Measurements from ENCODE around the gene TRPV5. TPM values are rescaled to one million over a fixed set of nuclear protein-coding genes. Genes with fewer than 3 reads are reported as not detected.

TRPV5 gene
- total RNA-seq, 3 donors from 2014 or later (not counting 1 experiment from before 2014, with no cell fraction given) = not detected

DNA sequence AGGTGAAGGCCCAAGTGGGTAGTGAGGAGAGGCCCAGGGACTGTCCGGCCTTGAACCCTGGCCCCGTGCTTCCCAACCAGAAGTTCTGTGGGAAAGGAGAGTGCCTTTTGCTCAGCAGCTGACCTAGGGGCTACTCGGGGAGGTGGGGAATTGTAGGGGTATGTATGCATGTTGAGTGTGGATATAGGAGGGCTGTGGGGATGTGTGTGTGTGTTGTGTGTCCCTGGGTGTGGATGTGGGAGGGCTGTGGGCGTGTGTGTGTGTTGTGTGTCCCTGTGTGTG is 66.5 kb downstream of the TRPV5 start:
- Mint-ChIP-seq H3K4me1 (no peaks in the 10 kb centered on the region), H3K36me3 (no peaks in the 10 kb centered on the region), H3K4me3 (no peak overlapping the region), H3K9me3 (no peaks in the 10 kb centered on the region), H3K27me3 (ENCODE audit: low read depth in 2 of 2) (no peaks in the 10 kb centered on the region), H3K27ac (no peak overlapping the region)
- Histone ChIP-seq H3K9me3 (ENCODE audit: control insufficient read depth, insufficient read depth, low read length) (no peaks in the 10 kb centered on the region), H3K36me3 (ENCODE audit: control insufficient read depth, insufficient read depth, low read length) (no peaks in the 10 kb centered on the region), H3K27me3 (ENCODE audit: control insufficient read depth, insufficient read depth, low read length) (no peaks in the 10 kb centered on the region), H3K27ac (ENCODE audit: low read length) (no peak overlapping the region), H3K4me1 (ENCODE audit: control insufficient read depth, insufficient read depth, low read length) (no peaks in the 10 kb centered on the region), H3K4me3 (ENCODE audit: low read length) (no peak overlapping the region)
- ATAC-seq (no peak), DNase-seq (no peak)
- TF ChIP-seq, protein P1, sequence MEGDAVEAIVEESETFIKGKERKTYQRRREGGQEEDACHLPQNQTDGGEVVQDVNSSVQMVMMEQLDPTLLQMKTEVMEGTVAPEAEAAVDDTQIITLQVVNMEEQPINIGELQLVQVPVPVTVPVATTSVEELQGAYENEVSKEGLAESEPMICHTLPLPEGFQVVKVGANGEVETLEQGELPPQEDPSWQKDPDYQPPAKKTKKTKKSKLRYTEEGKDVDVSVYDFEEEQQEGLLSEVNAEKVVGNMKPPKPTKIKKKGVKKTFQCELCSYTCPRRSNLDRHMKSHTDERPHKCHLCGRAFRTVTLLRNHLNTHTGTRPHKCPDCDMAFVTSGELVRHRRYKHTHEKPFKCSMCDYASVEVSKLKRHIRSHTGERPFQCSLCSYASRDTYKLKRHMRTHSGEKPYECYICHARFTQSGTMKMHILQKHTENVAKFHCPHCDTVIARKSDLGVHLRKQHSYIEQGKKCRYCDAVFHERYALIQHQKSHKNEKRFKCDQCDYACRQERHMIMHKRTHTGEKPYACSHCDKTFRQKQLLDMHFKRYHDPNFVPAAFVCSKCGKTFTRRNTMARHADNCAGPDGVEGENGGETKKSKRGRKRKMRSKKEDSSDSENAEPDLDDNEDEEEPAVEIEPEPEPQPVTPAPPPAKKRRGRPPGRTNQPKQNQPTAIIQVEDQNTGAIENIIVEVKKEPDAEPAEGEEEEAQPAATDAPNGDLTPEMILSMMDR (IDR thresholded peaks at IDR 0.05) = no peak
- 88% methylated on average over 4 of the region's 4 CpGs for WGBS (ENCODE audit: insufficient coverage)
- intact Hi-C loops (cut with micrococcal nuclease) = no loop called here

DNA sequence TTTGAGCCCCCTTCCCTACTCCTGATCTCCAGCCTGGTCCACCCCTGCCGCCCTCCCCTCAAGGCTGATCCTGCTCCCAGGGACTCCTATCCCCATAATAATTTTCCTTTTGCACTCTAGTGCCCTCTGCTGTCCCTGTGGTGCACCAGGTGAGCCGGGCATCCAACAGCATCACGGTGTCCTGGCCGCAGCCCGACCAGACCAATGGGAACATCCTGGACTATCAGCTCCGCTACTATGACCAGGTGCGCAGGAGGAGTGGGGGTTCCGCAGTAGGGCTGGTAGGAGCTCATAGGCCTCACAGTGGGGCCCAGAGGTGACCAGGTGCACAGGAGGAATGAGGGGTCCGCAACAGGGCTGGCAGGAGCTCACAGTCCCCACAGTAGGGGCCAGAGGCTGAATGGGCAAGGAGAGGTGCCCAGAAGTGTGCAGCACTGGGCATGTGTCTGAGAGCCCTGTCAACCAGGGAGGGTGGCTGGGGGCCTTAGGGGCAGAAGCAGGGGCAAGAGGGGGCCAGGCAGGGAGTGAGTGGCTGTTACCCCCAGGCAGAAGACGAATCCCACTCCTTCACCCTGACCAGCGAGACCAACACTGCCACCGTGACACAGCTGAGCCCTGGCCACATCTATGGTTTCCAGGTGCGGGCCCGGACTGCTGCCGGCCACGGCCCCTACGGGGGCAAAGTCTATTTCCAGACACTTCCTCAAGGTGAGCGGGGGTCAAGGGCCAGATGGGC is 67.0 kb downstream of the TRPV5 start:
- no peaks in the 10 kb centered on the region for H3K9me3 Mint-ChIP-seq
- Histone ChIP-seq H3K9me3 (ENCODE audit: control insufficient read depth, insufficient read depth, low read length) (no peaks in the 10 kb centered on the region), H3K4me1 (ENCODE audit: control insufficient read depth, insufficient read depth, low read length) (no peaks in the 10 kb centered on the region), H3K4me3 (ENCODE audit: low read length) (no peak overlapping the region), H3K27ac (ENCODE audit: low read length) (no peak overlapping the region), H3K36me3 (ENCODE audit: control insufficient read depth, insufficient read depth, low read length) (no peaks in the 10 kb centered on the region), H3K27me3 (ENCODE audit: control insufficient read depth, insufficient read depth, low read length) (no peaks in the 10 kb centered on the region)
- TF ChIP-seq, protein P1 (IDR thresholded peaks at IDR 0.05) = no peak
- no peak overlapping the region for H3K27ac Mint-ChIP-seq
- 87% methylated on average over 18 of the region's 18 CpGs for WGBS (ENCODE audit: insufficient coverage)
- H3K36me3 Mint-ChIP-seq = no peaks in the 10 kb centered on the region
- DNase-seq (peak in 1 of 2 donors; percentile 48), ATAC-seq (no peak)
- H3K4me1 Mint-ChIP-seq = no peaks in the 10 kb centered on the region
- intact Hi-C loops (cut with micrococcal nuclease) = no loop called here
- H3K4me3 Mint-ChIP-seq = no peak overlapping the region
- H3K27me3 Mint-ChIP-seq (ENCODE audit: low read depth in 2 of 2) = no peaks in the 10 kb centered on the region

DNA sequence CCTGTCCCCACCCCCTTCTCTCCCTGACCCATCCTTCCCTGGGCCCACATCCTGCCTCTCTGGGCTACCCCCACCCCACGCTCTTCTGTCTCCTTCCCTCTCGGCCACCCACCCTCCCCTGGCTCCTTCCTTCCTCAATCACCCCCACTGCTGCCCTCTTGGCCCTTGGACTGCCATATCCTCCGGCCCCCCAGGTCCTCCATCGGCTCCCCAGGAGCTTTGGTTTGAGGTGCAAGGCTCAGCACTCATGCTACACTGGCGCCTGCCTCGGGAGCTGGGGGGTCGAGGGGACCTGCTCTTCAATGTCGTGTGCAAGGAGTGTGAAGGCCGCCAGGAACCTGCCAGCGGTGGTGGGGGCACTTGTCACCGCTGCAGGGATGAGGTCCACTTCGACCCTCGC is 67.8 kb downstream of the TRPV5 start:
- Histone ChIP-seq H3K27ac (ENCODE audit: low read length) (no peak overlapping the region), H3K27me3 (ENCODE audit: control insufficient read depth, insufficient read depth, low read length) (no peaks in the 10 kb centered on the region), H3K9me3 (ENCODE audit: control insufficient read depth, insufficient read depth, low read length) (no peaks in the 10 kb centered on the region), H3K4me3 (ENCODE audit: low read length) (no peak overlapping the region), H3K36me3 (ENCODE audit: control insufficient read depth, insufficient read depth, low read length) (no peaks in the 10 kb centered on the region), H3K4me1 (ENCODE audit: control insufficient read depth, insufficient read depth, low read length) (no peaks in the 10 kb centered on the region)
- Mint-ChIP-seq H3K4me1 (no peaks in the 10 kb centered on the region), H3K36me3 (no peaks in the 10 kb centered on the region), H3K27ac (no peak overlapping the region), H3K9me3 (no peaks in the 10 kb centered on the region), H3K27me3 (ENCODE audit: low read depth in 2 of 2) (no peaks in the 10 kb centered on the region), H3K4me3 (no peak overlapping the region)
- no peak for DNase-seq
- TF ChIP-seq, protein P1 (IDR thresholded peaks at IDR 0.05) = no peak
- intact Hi-C loops (cut with micrococcal nuclease) = no loop called here
- 64% methylated on average over 13 of the region's 13 CpGs for WGBS (ENCODE audit: insufficient coverage)
- no peak for ATAC-seq

Data from natural killer cell (primary cell).